HCT116 (cell line): ENCODE measurements around the gene ARHGAP42. TPM values are rescaled to one million over a fixed set of nuclear protein-coding genes. Genes with fewer than 3 reads are reported as not detected.
A peak's percentile ranks its signal among the peaks of the same experiment; 100 is the strongest.

Source experiments
- ATAC-seq: fragments of 200-7000 bp; cut with Tn5 transposase; 2 replicates; pipeline ENCODE4 v1.9.1; 2020; ENCODE audit warnings: mild to moderate bottlenecking, moderate library complexity
- BruUV-seq: library from RNA; stranded (reverse); fragments of 400-500 nt; replicated peaks from 2 replicates; lab custom pipeline; 2021; lab: Mats Ljungman, UMichigan
- CTCF ChIA-PET: fragments of 300-600 bp; sonication (Branson Sonifier 250); formaldehyde crosslinking; loops from one replicate; lab custom pipeline; 2021; ENCODE audit warnings: antibody characterized with exemption; lab: Charles Lee
- POLR2A ChIA-PET: fragments of 300-600, 350-600 bp; sonication (Branson Sonifier 250); formaldehyde crosslinking; loops from one replicate; lab custom pipeline; 2021; ENCODE audit warnings: antibody characterized with exemption; lab: Charles Lee
- RAD21 ChIA-PET, 2 experiments: fragments of 300-600 bp; sonication (Branson Sonifier 250); formaldehyde crosslinking; loops; one replicate each; lab custom pipeline; 2023; ENCODE audit warnings: low total read pairs in 2 of 2; ENCODE audit not compliant: uncharacterized antibody in 2 of 2, unreplicated experiment in 2 of 2, low non-redundant PET in 1 of 2; lab: Charles Lee
- DNase-seq: peaks from one replicate; pipeline ENCODE4 v3.0.0-alpha.2; 2010; ENCODE audit warnings: low read depth, low spot score
- H2AFZ ChIP-seq: fragments of 200-600 bp; shearing (Covaris generic), sonication (generic); 2 replicates; pipeline ENCODE4 v1.6.1; 2017; ENCODE audit warnings: low read depth, mixed run types, mixed read lengths, antibody characterized with exemption, low read length; ENCODE audit not compliant: poor library complexity, severe bottlenecking
- H3K27ac ChIP-seq: 2 replicates; pipeline ENCODE4 v1.5.1; 2012; ENCODE audit warnings: low read depth, low read length
- H3K27me3 ChIP-seq: fragments of 200-600 bp; sonication (generic); 2 replicates; pipeline ENCODE4 v1.6.1; 2016; ENCODE audit warnings: mixed run types, low read length, mixed read lengths; ENCODE audit not compliant: insufficient read depth
- H3K36me3 ChIP-seq, 2 experiments: fragments of 200-500 bp in 1 of 2; fragments of 200-600 bp in 1 of 2; sonication (Bioruptor generic) in 1 of 2; sonication (generic) in 1 of 2; 2 replicates each; pipeline versions ENCODE4 v1.5.1 to v1.6.1; 2014 to 2016; ENCODE audit warnings: low read length in 2 of 2, inconsistent platforms in 1 of 2, mixed read lengths in 1 of 2, mixed run types in 1 of 2; ENCODE audit not compliant: insufficient read depth in 2 of 2, control insufficient read depth in 1 of 2
- H3K4me1 ChIP-seq, 2 experiments: fragments of 200-600 bp in 1 of 2; sonication (generic) in 1 of 2; 2 replicates each; pipeline versions ENCODE4 v1.5.1 to v1.6.1; 2012 to 2017; ENCODE audit warnings: low read length in 2 of 2, inconsistent platforms in 1 of 2, mild to moderate bottlenecking in 1 of 2, mixed read lengths in 1 of 2, mixed run types in 1 of 2, moderate library complexity in 1 of 2; ENCODE audit not compliant: insufficient read depth in 2 of 2, control insufficient read depth in 1 of 2
- H3K4me2 ChIP-seq: fragments of 200-600 bp; sonication (generic); 2 replicates; pipeline ENCODE4 v1.6.1; 2017; ENCODE audit warnings: mixed run types, low read length, mixed read lengths
- H3K4me3 ChIP-seq, 2 experiments: fragments of 200-600 bp in 1 of 2; sonication (generic) in 1 of 2; replicated peaks in 1 of 2; 2 replicates each; pipeline ENCODE4 v1.5.1; 2011 to 2016; ENCODE audit warnings: low read length in 2 of 2, control low read depth in 1 of 2, low read depth in 1 of 2, mild to moderate bottlenecking in 1 of 2, mixed read lengths in 1 of 2, mixed run types in 1 of 2
- H3K79me2 ChIP-seq: fragments of 200-600 bp; sonication (generic); 2 replicates; pipeline ENCODE4 v1.6.1; 2017; ENCODE audit warnings: mild to moderate bottlenecking, mixed run types, low read length, moderate library complexity, mixed read lengths; ENCODE audit not compliant: insufficient read depth
- H3K9ac ChIP-seq: fragments of 200-600 bp; sonication (generic); 2 replicates; pipeline ENCODE4 v1.6.1; 2016; ENCODE audit warnings: low read length, mixed read lengths
- H3K9me2 ChIP-seq: fragments of 200-600 bp; sonication (generic), shearing (Covaris generic); 2 replicates; pipeline ENCODE4 v1.6.1; 2017; ENCODE audit warnings: mixed run types, mild to moderate bottlenecking, moderate library complexity; ENCODE audit not compliant: insufficient read depth
- H3K9me3 ChIP-seq, 2 experiments: fragments of 200-500 bp in 1 of 2; fragments of 200-600 bp in 1 of 2; sonication (Bioruptor generic) in 1 of 2; sonication (generic) in 1 of 2; 2 replicates each; pipeline ENCODE4 v1.6.1; 2014 to 2017; ENCODE audit warnings: low read length in 2 of 2, mixed read lengths in 2 of 2, inconsistent platforms in 1 of 2, low read depth in 1 of 2, mild to moderate bottlenecking in 1 of 2, mixed run types in 1 of 2, moderate library complexity in 1 of 2; ENCODE audit not compliant: control insufficient read depth in 1 of 2, insufficient read depth in 1 of 2
- H4K20me1 ChIP-seq: fragments of 200-600 bp; sonication (generic), shearing (Covaris generic); 2 replicates; pipeline ENCODE4 v1.6.1; 2017; ENCODE audit warnings: mixed run types, mild to moderate bottlenecking, moderate library complexity; ENCODE audit not compliant: insufficient read depth
- CBX3 ChIP-seq: IDR thresholded peaks from 2 replicates; pipeline ENCODE4 v1.6.1; 2012; ENCODE audit warnings: low read depth
- CEBPB ChIP-seq: IDR thresholded peaks from 2 replicates; pipeline ENCODE4 v1.6.1; 2012; ENCODE audit warnings: low read depth
- ELF1 ChIP-seq: IDR thresholded peaks from 2 replicates; pipeline ENCODE4 v1.6.1; 2012; ENCODE audit warnings: low read depth, borderline replicate concordance
- FOSL1 ChIP-seq: IDR thresholded peaks from 2 replicates; pipeline ENCODE4 v1.6.1; 2012; ENCODE audit warnings: low read depth
- JUND ChIP-seq: IDR thresholded peaks from 2 replicates; pipeline ENCODE4 v1.6.1; 2012
- POLR2A ChIP-seq: IDR thresholded peaks from 2 replicates; pipeline ENCODE4 v1.7.0; 2011; ENCODE audit warnings: borderline replicate concordance; ENCODE audit not compliant: insufficient read depth, insufficient read length; ENCODE audit errors: extremely low read depth
- POLR2AphosphoS5 ChIP-seq: IDR thresholded peaks from 2 replicates; pipeline ENCODE4 v1.6.1; 2011; ENCODE audit warnings: mild to moderate bottlenecking, low read depth, low read length, moderate library complexity
- RAD21 ChIP-seq: IDR thresholded peaks from 2 replicates; pipeline ENCODE4 v1.6.1; 2012; ENCODE audit warnings: low read depth, mild to moderate bottlenecking
- SP1 ChIP-seq: IDR thresholded peaks from 2 replicates; pipeline ENCODE4 v1.6.1; 2012; ENCODE audit warnings: low read depth
- TCF7L2 ChIP-seq: IDR thresholded peaks from 2 replicates; pipeline ENCODE4 v1.7.0; 2011; ENCODE audit warnings: borderline replicate concordance, inconsistent platforms; ENCODE audit not compliant: insufficient read depth, insufficient read length; ENCODE audit errors: extremely low read depth
- YY1 ChIP-seq: IDR thresholded peaks from 2 replicates; pipeline ENCODE4 v1.6.1; 2011; ENCODE audit warnings: low read length, low read depth, moderate library complexity, mild to moderate bottlenecking; ENCODE audit not compliant: insufficient replicate concordance; ENCODE audit errors: extremely low read depth
- ZFX ChIP-seq: fragments of 450-650 bp; IDR thresholded peaks from 2 replicates; pipeline ENCODE4 v1.6.1; 2017
- ZNF274 ChIP-seq: fragments of 200-500 bp; sonication (Bioruptor generic); IDR thresholded peaks from 2 replicates; pipeline ENCODE4 v1.6.1; 2014; ENCODE audit warnings: mild to moderate bottlenecking, low read depth, low read length, inconsistent platforms
- intact Hi-C: fragments of 100-400 bp; cut with micrococcal nuclease; formaldehyde crosslinking; loops from 2 replicates; pipeline ENCODE4 v1.10.0; 2022
- total RNA-seq: library from RNA; stranded (reverse); gene quantifications from one replicate; pipeline ENCODE4 v1.2.1, GENCODE V29; 2021; ENCODE audit not compliant: unreplicated experiment
- TF ChIP-seq, protein P1 (sequence below): IDR thresholded peaks from 2 replicates; pipeline ENCODE4 v1.6.1; 2012
- TF ChIP-seq, protein P2 (sequence below), 3 experiments: fragments of 200-600 bp in 1 of 3; sonication (generic) in 1 of 3; IDR thresholded peaks in 2 of 3; conservative IDR thresholded peaks in 1 of 3; 2 replicates each; pipeline ENCODE4 v1.5.1; 2012 to 2017; ENCODE audit warnings: low read depth in 2 of 3, low read length in 2 of 3, antibody characterized with exemption in 1 of 3, borderline replicate concordance in 1 of 3, control low read depth in 1 of 3, mild to moderate bottlenecking in 1 of 3, mixed read lengths in 1 of 3, mixed run types in 1 of 3, moderate library complexity in 1 of 3; ENCODE audit not compliant: insufficient read depth in 1 of 3
- TF ChIP-seq, protein P3 (sequence below): IDR thresholded peaks from 2 replicates; pipeline ENCODE4 v1.6.1; 2012; ENCODE audit warnings: low read depth

The ARHGAP42 gene
- total RNA-seq, 1 experiment from 2014 or later, result 12.3 TPM

DNA sequence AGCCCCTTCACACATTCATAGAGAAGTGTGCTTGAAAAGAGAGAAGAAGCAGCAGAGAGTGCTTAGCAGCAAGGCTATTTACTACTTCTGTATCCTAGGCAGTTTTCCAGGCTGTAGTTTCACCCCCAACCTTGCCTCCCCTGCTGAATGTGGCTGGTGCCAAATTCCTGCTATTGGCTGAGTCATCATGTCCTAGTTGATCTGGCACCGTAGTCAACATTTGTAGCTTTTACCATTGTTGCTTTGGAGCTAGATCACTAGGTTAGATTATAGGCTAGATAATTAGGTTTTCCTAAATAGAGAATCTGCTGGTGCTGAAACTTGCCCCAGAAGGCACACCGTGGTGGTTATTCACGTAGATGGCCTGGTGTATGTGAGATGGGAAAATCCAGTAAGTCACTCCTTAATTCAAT, 32.7 kb downstream of the ARHGAP42 start:
- peak; percentile 92 for ATAC-seq
- Histone ChIP-seq H3K9me3 (no peaks in the 10 kb centered on the region), H3K4me3 (peak overlapping the region; percentile 21 to 47), H3K79me2 (peaks cover 57% of the 10 kb centered on the region), H3K4me2 (peak overlapping the region; percentile 73), H4K20me1 (no peaks in the 10 kb centered on the region), H2AFZ (no peak overlapping the region), H3K36me3 (no peaks in the 10 kb centered on the region), H3K9me2 (no peaks in the 10 kb centered on the region), H3K4me1 (peaks cover 18 to 41% of the 10 kb centered on the region in 2 experiments), H3K27me3 (no peaks in the 10 kb centered on the region), H3K9ac (peak overlapping the region; percentile 46), H3K27ac (peak overlapping the region; percentile 55)
- CTCF ChIA-PET, result interaction anchor here (1.2 kb wide), 1 partner anchor 13 kb away, joined by 4 read pairs; no protein-coding TSS in a partner anchor
- intact Hi-C loops, result no loop called here
- POLR2A ChIA-PET, result no interaction called here
- peak; percentile 63 for DNase-seq
- no TSS peak for BruUV-seq
- RAD21 ChIA-PET, result no interaction called here
- TF ChIP-seq, protein P1, sequence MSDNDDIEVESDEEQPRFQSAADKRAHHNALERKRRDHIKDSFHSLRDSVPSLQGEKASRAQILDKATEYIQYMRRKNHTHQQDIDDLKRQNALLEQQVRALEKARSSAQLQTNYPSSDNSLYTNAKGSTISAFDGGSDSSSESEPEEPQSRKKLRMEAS, result peak; percentile 21; the same call in 1 of the 2 replicates
- TF ChIP-seq ELF1, result no peak
- TF ChIP-seq CBX3, result peak; percentile 83; the same call in 1 of the 2 replicates
- TF ChIP-seq JUND, result peak; percentile 72; the same call in 1 of the 2 replicates
- no peak for TF ChIP-seq ZFX
- peak; percentile 74 for TF ChIP-seq FOSL1
- 0 out of 2 replicates have a peak, but pooled peaks have one; percentile 16 for TF ChIP-seq RAD21
- TF ChIP-seq POLR2AphosphoS5, result 0 out of 2 replicates have a peak, but pooled peaks have one; percentile 37
- TF ChIP-seq SP1, result peak; percentile 62

DNA sequence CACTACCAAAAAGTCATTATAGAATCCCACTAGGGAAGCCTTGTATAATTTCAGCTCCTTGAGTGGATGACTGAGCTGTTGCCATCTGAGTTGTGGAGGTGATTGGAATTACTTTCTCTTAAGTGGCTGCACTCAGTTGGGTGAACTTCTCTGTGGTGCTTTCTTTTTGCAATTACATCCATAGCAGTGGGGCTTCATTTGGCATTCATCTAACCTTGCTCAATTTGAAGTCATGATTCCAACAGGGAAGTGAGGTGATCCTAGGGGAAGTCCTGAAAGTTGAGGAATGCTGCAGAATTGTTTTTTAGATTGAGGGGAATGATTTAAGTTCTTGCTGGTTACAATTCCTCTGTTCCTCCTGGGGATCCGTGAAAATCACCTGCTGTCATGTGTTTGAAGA, 39.6 kb downstream of the ARHGAP42 start:
- Histone ChIP-seq H3K36me3 (no peaks in the 10 kb centered on the region), H3K9ac (no peak overlapping the region), H3K79me2 (peaks cover 43% of the 10 kb centered on the region), H2AFZ (no peak overlapping the region), H3K9me3 (no peaks in the 10 kb centered on the region), H4K20me1 (no peaks in the 10 kb centered on the region), H3K27ac (no peak overlapping the region), H3K4me1 (peaks cover 0 to 10% of the 10 kb centered on the region in 2 experiments; a peak in 1 of 4 replicates), H3K4me2 (no peak overlapping the region), H3K4me3 (no peak overlapping the region), H3K27me3 (no peaks in the 10 kb centered on the region), H3K9me2 (no peaks in the 10 kb centered on the region)
- BruUV-seq, result no TSS peak
- RAD21 ChIA-PET, result no interaction called here
- POLR2A ChIA-PET, result no interaction called here
- CTCF ChIA-PET, result interaction anchor here (1.5 kb wide), 1 partner anchor 39 kb away, joined by 3 read pairs; no protein-coding TSS in a partner anchor
- ATAC-seq (no peak), DNase-seq (no peak)
- intact Hi-C loops, result no loop called here
- TF ChIP-seq, protein P2, sequence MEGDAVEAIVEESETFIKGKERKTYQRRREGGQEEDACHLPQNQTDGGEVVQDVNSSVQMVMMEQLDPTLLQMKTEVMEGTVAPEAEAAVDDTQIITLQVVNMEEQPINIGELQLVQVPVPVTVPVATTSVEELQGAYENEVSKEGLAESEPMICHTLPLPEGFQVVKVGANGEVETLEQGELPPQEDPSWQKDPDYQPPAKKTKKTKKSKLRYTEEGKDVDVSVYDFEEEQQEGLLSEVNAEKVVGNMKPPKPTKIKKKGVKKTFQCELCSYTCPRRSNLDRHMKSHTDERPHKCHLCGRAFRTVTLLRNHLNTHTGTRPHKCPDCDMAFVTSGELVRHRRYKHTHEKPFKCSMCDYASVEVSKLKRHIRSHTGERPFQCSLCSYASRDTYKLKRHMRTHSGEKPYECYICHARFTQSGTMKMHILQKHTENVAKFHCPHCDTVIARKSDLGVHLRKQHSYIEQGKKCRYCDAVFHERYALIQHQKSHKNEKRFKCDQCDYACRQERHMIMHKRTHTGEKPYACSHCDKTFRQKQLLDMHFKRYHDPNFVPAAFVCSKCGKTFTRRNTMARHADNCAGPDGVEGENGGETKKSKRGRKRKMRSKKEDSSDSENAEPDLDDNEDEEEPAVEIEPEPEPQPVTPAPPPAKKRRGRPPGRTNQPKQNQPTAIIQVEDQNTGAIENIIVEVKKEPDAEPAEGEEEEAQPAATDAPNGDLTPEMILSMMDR (IDR thresholded peaks at IDR 0.05 in 2 of 3, conservative IDR thresholded peaks at IDR 0.05 in 1 of 3; ENCODE audit: borderline replicate concordance in 1 of 3, insufficient read depth in 1 of 3, low read depth in 2 of 3, low read length in 2 of 3), result no peak
- TF ChIP-seq ZNF274, result no peak
- TF ChIP-seq SP1, result no peak
- TF ChIP-seq CBX3, result no peak
- no peak for TF ChIP-seq RAD21
- no peak for TF ChIP-seq TCF7L2
- no peak for TF ChIP-seq FOSL1
- no peak for TF ChIP-seq JUND
- TF ChIP-seq, protein P3, sequence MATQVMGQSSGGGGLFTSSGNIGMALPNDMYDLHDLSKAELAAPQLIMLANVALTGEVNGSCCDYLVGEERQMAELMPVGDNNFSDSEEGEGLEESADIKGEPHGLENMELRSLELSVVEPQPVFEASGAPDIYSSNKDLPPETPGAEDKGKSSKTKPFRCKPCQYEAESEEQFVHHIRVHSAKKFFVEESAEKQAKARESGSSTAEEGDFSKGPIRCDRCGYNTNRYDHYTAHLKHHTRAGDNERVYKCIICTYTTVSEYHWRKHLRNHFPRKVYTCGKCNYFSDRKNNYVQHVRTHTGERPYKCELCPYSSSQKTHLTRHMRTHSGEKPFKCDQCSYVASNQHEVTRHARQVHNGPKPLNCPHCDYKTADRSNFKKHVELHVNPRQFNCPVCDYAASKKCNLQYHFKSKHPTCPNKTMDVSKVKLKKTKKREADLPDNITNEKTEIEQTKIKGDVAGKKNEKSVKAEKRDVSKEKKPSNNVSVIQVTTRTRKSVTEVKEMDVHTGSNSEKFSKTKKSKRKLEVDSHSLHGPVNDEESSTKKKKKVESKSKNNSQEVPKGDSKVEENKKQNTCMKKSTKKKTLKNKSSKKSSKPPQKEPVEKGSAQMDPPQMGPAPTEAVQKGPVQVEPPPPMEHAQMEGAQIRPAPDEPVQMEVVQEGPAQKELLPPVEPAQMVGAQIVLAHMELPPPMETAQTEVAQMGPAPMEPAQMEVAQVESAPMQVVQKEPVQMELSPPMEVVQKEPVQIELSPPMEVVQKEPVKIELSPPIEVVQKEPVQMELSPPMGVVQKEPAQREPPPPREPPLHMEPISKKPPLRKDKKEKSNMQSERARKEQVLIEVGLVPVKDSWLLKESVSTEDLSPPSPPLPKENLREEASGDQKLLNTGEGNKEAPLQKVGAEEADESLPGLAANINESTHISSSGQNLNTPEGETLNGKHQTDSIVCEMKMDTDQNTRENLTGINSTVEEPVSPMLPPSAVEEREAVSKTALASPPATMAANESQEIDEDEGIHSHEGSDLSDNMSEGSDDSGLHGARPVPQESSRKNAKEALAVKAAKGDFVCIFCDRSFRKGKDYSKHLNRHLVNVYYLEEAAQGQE, result no peak
- no peak for TF ChIP-seq CEBPB
- no peak for TF ChIP-seq POLR2A
- TF ChIP-seq YY1, result no peak
